SU-DHL-6 (cell line): ENCODE results near the gene SYPL2.

ENCODE experiments used
- EZH2phosphoT487 ChIP-seq: fragments of 200-600 bp; sonication (generic), shearing (Covaris generic); conservative IDR thresholded peaks from 2 replicates; pipeline ENCODE4 v1.6.1; 2018; ENCODE audit warnings: mild to moderate bottlenecking, antibody characterized with exemption, low read length, moderate library complexity, mixed read lengths
- TF ChIP-seq, protein P1 (sequence below): fragments of 200-600 bp; sonication (generic); IDR thresholded peaks from one replicate; pipeline ENCODE4 v1.5.1; 2017; ENCODE audit warnings: antibody characterized with exemption, mild to moderate bottlenecking, low read length, moderate library complexity; ENCODE audit not compliant: insufficient read depth, poor library complexity, severe bottlenecking

- TF ChIP-seq, protein P1, sequence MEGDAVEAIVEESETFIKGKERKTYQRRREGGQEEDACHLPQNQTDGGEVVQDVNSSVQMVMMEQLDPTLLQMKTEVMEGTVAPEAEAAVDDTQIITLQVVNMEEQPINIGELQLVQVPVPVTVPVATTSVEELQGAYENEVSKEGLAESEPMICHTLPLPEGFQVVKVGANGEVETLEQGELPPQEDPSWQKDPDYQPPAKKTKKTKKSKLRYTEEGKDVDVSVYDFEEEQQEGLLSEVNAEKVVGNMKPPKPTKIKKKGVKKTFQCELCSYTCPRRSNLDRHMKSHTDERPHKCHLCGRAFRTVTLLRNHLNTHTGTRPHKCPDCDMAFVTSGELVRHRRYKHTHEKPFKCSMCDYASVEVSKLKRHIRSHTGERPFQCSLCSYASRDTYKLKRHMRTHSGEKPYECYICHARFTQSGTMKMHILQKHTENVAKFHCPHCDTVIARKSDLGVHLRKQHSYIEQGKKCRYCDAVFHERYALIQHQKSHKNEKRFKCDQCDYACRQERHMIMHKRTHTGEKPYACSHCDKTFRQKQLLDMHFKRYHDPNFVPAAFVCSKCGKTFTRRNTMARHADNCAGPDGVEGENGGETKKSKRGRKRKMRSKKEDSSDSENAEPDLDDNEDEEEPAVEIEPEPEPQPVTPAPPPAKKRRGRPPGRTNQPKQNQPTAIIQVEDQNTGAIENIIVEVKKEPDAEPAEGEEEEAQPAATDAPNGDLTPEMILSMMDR: no peak
- TF ChIP-seq EZH2phosphoT487: no peak
Measured at GRCh38 chr1:109466125-109466451, 258 bp upstream of the SYPL2 start.
